Mesothelial cell of epicardium (in vitro differentiated cells): ENCODE data around the gene PRDM15. TPM values are rescaled to one million over a fixed set of nuclear protein-coding genes. Genes with fewer than 3 reads are reported as not detected.

ENCODE experiments used
- DNase-seq, 2 experiments: peaks; one replicate each; pipeline ENCODE4 v3.0.0; 2021; ENCODE audit warnings: low spot score in 2 of 2; ENCODE audit not compliant: unreplicated experiment in 2 of 2
- H3K27ac Mint-ChIP-seq: 2 replicates; pipeline ENCODE4 v1.8.0; 2021; ENCODE audit warnings: mixed read lengths
- H3K27me3 Mint-ChIP-seq: 2 replicates; pipeline ENCODE4 v1.8.0; 2021; ENCODE audit warnings: low read depth, mixed read lengths
- H3K36me3 Mint-ChIP-seq: 2 replicates; pipeline ENCODE4 v1.8.0; 2021; ENCODE audit warnings: mixed read lengths
- H3K4me1 Mint-ChIP-seq: 2 replicates; pipeline ENCODE4 v1.8.0; 2021; ENCODE audit warnings: mixed read lengths
- H3K4me3 Mint-ChIP-seq: 2 replicates; pipeline ENCODE4 v1.8.0; 2021; ENCODE audit warnings: mild to moderate bottlenecking, moderate library complexity, mixed read lengths
- H3K9me3 Mint-ChIP-seq: 2 replicates; pipeline ENCODE4 v1.8.0; 2021; ENCODE audit warnings: mixed read lengths
- total RNA-seq: library from RNA; stranded (reverse); gene quantifications from 3 replicates; pipeline ENCODE4 v1.2.1, GENCODE V29; 2021
- TF ChIP-seq, protein P1 (sequence below): fragments of 200-600 bp; sonication (generic); IDR thresholded peaks from one replicate; pipeline ENCODE4 v1.5.0; 2021; ENCODE audit warnings: antibody characterized with exemption; ENCODE audit not compliant: unreplicated experiment

PRDM15 gene
- total RNA-seq, 1 donor from 2014 or later = 12.0 TPM

DNA sequence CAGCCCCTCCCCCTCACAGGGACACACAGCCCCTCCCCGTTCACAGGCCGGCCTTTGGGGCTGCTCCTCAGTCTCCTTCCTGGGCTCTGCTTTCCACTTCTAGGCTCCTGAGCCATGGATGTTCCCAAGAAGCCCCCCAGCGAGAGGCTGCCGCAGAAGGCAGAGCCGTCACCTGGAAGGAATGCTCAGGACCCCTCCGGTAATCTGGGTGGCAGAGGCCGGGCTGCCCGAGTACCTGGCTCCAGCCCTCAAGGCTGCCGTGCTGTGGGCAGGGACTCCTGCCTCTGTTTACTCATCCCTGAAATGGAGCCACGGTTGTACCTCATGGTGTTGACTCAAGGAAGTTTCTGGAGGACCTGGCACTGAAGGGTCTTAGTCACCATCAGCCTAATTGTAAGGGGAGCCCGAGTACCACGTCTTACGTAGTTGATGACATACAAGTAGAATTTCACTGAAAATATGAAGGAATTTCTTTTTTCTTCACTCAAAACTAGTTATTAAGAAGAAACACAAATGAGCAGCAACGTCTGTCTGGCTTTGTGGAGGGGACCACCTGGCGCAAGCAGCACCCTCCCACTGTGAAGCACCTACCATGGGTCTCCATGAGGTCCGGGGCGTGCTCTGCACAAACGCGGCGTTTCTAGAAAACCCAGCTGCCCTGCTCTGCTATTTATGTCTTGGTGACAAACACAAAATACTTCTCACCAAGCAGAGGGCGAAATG, 33.7 kb downstream of the PRDM15 start:
- Mint-ChIP-seq H3K27ac (no peak overlapping the region), H3K27me3 (no peaks in the 10 kb centered on the region), H3K4me3 (no peak overlapping the region), H3K4me1 (no peaks in the 10 kb centered on the region), H3K9me3 (peaks cover 18% of the 10 kb centered on the region), H3K36me3 (peaks cover 19% of the 10 kb centered on the region)
- TF ChIP-seq, protein P1, sequence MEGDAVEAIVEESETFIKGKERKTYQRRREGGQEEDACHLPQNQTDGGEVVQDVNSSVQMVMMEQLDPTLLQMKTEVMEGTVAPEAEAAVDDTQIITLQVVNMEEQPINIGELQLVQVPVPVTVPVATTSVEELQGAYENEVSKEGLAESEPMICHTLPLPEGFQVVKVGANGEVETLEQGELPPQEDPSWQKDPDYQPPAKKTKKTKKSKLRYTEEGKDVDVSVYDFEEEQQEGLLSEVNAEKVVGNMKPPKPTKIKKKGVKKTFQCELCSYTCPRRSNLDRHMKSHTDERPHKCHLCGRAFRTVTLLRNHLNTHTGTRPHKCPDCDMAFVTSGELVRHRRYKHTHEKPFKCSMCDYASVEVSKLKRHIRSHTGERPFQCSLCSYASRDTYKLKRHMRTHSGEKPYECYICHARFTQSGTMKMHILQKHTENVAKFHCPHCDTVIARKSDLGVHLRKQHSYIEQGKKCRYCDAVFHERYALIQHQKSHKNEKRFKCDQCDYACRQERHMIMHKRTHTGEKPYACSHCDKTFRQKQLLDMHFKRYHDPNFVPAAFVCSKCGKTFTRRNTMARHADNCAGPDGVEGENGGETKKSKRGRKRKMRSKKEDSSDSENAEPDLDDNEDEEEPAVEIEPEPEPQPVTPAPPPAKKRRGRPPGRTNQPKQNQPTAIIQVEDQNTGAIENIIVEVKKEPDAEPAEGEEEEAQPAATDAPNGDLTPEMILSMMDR = no peak
- DNase-seq = no peak

DNA sequence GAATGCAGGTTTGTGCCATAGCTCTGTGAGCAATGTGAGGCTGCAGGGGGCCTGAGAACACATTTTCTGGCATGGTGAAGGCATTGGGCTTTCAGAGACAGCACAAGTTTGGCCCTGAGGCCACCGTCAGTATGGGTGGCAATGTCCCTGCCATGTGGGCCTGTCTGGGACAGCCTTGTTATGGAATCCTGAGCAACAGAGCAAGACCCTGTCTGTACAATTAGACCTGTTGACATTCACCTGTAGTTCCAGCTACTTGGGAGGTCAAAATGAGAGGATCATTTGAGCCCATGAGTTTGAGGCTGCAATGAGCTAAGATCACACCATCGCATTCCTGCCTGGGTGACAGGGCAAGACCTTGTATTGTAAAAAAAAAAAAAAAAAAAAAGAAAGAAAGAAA, 35.6 kb downstream of the PRDM15 start:
- no peak overlapping the region for H3K27ac Mint-ChIP-seq
- no peak for DNase-seq
- H3K4me1 Mint-ChIP-seq = no peaks in the 10 kb centered on the region
- TF ChIP-seq, protein P1 = no peak
- no peaks in the 10 kb centered on the region for H3K27me3 Mint-ChIP-seq
- H3K9me3 Mint-ChIP-seq = peaks cover 20% of the 10 kb centered on the region
- no peak overlapping the region for H3K4me3 Mint-ChIP-seq
- H3K36me3 Mint-ChIP-seq = peaks cover 30% of the 10 kb centered on the region

DNA sequence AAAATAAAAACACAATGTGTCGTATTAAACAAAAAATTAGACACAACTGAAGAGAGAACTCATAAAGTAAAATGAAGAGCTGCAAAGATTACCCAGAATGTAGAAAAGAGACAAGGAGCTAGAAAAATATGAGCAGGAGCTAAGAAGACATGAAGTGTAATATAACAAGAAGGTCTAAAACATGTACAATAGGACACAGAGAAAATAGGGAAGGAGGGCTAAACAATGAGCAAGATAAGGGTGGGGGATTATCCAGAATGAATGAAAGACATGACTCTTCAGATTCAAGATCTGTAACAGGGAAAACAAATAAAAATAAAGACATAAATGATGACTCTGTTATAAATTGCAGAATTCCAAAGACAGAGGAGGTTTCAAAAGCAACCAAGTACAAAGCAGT, 38.3 kb downstream of the PRDM15 start:
- peaks cover 20% of the 10 kb centered on the region for H3K9me3 Mint-ChIP-seq

DNA sequence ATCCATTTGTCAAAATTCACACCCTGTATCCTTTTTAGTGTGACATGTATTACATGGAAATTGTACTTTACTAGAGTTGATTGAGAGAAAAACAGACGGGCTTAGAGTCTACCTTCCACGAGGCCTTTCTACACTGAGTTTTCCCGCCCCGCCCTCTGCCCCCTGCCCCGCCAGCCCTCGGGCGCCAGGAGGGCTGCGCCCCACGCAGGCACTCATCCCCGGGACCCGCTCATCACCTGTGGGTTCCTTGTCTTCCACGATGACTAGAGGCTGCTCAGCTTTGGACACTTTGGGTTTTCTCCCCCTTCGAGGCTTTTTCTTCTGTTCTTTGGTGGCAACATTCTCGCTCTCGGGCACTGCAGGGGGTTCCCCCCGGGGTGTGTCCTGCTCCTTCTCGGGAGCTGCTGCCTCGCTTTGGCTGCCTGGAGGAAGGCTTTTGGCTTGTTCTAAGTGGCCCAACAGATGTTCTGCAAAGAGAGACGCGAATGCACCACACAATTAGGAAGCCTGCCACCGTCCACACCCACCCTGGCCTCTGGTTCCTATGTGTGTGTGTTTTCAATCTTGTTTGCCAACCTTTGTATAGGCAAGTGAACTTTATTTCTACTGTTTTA, 39.6 kb downstream of the PRDM15 start:
- Mint-ChIP-seq H3K27ac (no peak overlapping the region), H3K4me1 (no peaks in the 10 kb centered on the region), H3K9me3 (peaks cover 20% of the 10 kb centered on the region), H3K4me3 (no peak overlapping the region), H3K36me3 (peaks cover 45% of the 10 kb centered on the region), H3K27me3 (no peaks in the 10 kb centered on the region)
- no peak for DNase-seq
- TF ChIP-seq, protein P1 = no peak

More for the DNA sequence above, 38.3 kb downstream of the PRDM15 start:
- no peaks in the 10 kb centered on the region for H3K27me3 Mint-ChIP-seq
- H3K27ac Mint-ChIP-seq = no peak overlapping the region
- H3K4me3 Mint-ChIP-seq = no peak overlapping the region
- no peaks in the 10 kb centered on the region for H3K4me1 Mint-ChIP-seq
- H3K36me3 Mint-ChIP-seq = peaks cover 45% of the 10 kb centered on the region
- DNase-seq = no peak
- TF ChIP-seq, protein P1 = no peak

DNA sequence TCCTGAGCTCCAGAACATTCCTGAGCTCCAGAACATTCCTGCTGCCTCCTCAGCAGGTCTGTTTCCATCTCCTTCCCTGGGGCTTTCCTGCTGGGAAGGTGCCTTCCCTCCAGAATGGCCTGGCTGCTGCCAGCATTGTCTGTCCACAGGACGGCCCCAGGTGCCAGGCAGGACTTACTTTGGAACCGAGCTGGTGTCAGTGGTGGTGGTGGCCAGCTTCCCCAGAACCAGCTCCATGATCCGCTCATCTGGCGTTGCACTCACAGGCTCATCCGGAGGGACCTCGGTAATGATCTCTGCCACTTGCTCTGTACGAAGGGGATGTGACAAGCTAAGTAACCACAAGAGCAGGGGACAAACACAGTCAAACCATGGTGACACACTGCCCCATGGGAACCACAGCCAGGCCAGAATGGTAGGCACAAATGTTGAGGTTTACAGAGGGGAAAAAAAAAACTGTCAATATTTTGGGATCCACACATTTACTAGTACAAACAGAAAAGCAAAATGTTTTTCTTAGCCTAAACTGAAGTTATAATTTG, 41.3 kb downstream of the PRDM15 start:
- H3K4me3 Mint-ChIP-seq = no peak overlapping the region
- H3K9me3 Mint-ChIP-seq = peaks cover 20% of the 10 kb centered on the region
- H3K27me3 Mint-ChIP-seq = no peaks in the 10 kb centered on the region
- no peak overlapping the region for H3K27ac Mint-ChIP-seq
- TF ChIP-seq, protein P1 = no peak
- no peak for DNase-seq
- H3K4me1 Mint-ChIP-seq = no peaks in the 10 kb centered on the region
- peaks cover 38% of the 10 kb centered on the region for H3K36me3 Mint-ChIP-seq
